ENCODE measurements around the gene HHAT.

The HHAT gene

GRCh38 chr1:210440081-210440480 lies 111.4 kb downstream of the HHAT start:
- DNase-seq (ENCODE audit: low spot score) = no peak

- no peak for DNase-seq (ENCODE audit: low spot score)
Measured at GRCh38 chr1:210441028-210441427, 112.3 kb downstream of the HHAT start.

- no peak for DNase-seq (ENCODE audit: low spot score)
Measured at GRCh38 chr1:210445485-210445884, 116.8 kb downstream of the HHAT start.

GRCh38 chr1:210445931-210446330 lies 117.2 kb downstream of the HHAT start:
- DNase-seq (ENCODE audit: low spot score) = no peak

GRCh38 chr1:210446479-210446878 lies 117.8 kb downstream of the HHAT start:
- peak; percentile 71 for DNase-seq (ENCODE audit: low spot score)

- DNase-seq (ENCODE audit: low spot score) = no peak
Measured at GRCh38 chr1:210447456-210448057, 118.9 kb downstream of the HHAT start.

- peak; percentile 32 for DNase-seq (ENCODE audit: low spot score)
Measured at GRCh38 chr1:210448297-210448892, 119.7 kb downstream of the HHAT start.

- DNase-seq (ENCODE audit: low spot score) = no peak
Measured at GRCh38 chr1:210455840-210456603, 127.3 kb downstream of the HHAT start.

- DNase-seq (ENCODE audit: low spot score) = no peak
Measured at GRCh38 chr1:210456731-210457255, 128.1 kb downstream of the HHAT start.

- DNase-seq (ENCODE audit: low spot score) = no peak
Measured at GRCh38 chr1:210457568-210457967, 128.9 kb downstream of the HHAT start.

- DNase-seq (ENCODE audit: low spot score) = no peak
Measured at GRCh38 chr1:210464519-210465039, 135.9 kb downstream of the HHAT start.

- no peak for DNase-seq (ENCODE audit: low spot score)
Measured at GRCh38 chr1:210465150-210465549, 136.4 kb downstream of the HHAT start.

- no peak for DNase-seq (ENCODE audit: low spot score)
Measured at GRCh38 chr1:210467440-210468043, 138.8 kb downstream of the HHAT start.

GRCh38 chr1:210469441-210469840 lies 140.7 kb downstream of the HHAT start:
- DNase-seq (ENCODE audit: low spot score) = no peak

- DNase-seq (ENCODE audit: low spot score) = no peak
Measured at GRCh38 chr1:210475321-210475720, 146.6 kb downstream of the HHAT start.

GRCh38 chr1:210475806-210476205 lies 147.1 kb downstream of the HHAT start:
- no peak for DNase-seq (ENCODE audit: low spot score)

GRCh38 chr1:210476730-210477129 lies 148.0 kb downstream of the HHAT start:
- no peak for DNase-seq (ENCODE audit: low spot score)

- no peak for DNase-seq (ENCODE audit: low spot score)
Measured at GRCh38 chr1:210477328-210477924, 148.7 kb downstream of the HHAT start.

- no peak for DNase-seq (ENCODE audit: low spot score)
Measured at GRCh38 chr1:210478820-210479219, 150.1 kb downstream of the HHAT start.

- DNase-seq (ENCODE audit: low spot score) = no peak
Measured at GRCh38 chr1:210482491-210482890, 153.8 kb downstream of the HHAT start.

- no peak for DNase-seq (ENCODE audit: low spot score)
Measured at GRCh38 chr1:210482945-210483617, 154.4 kb downstream of the HHAT start.

All from CD4-positive, alpha-beta T cell treated with Interleukin-15 for 4 hours (primary cell).